Panc1 (cell line): ENCODE data around the gene ICE2. TPM values are rescaled to one million over a fixed set of nuclear protein-coding genes. Genes with fewer than 3 reads are reported as not detected.

ENCODE experiments used
- ATAC-seq: fragments of 200-7000 bp; cut with Tn5 transposase; 2 replicates; pipeline ENCODE4 v1.9.1; 2020; ENCODE audit warnings: mild to moderate bottlenecking, moderate library complexity
- BruUV-seq: library from RNA; stranded (reverse); fragments of 400-500 nt; replicated peaks from 2 replicates; lab custom pipeline; 2021; lab: Mats Ljungman, UMichigan
- CTCF ChIA-PET: fragments of 300-600 bp; sonication (Branson Sonifier 250); formaldehyde crosslinking; loops from one replicate; lab custom pipeline; 2022; ENCODE audit warnings: antibody characterized with exemption; lab: Charles Lee
- POLR2A ChIA-PET: fragments of 300-600 bp; sonication (Branson Sonifier 250); formaldehyde crosslinking; loops from one replicate; lab custom pipeline; 2022; ENCODE audit warnings: antibody characterized with exemption; lab: Charles Lee
- DNase-seq: peaks from one replicate; pipeline ENCODE4 v3.0.0-alpha.2; 2010; ENCODE audit warnings: low read depth, low spot score
- H3K27ac ChIP-seq: 2 replicates; pipeline ENCODE4 v1.5.1; 2011; ENCODE audit warnings: mild to moderate bottlenecking, low read length, inconsistent platforms
- H3K27me3 ChIP-seq: fragments of 200-500 bp; sonication (Bioruptor generic); 2 replicates; pipeline ENCODE4 v1.6.0; 2014; ENCODE audit warnings: low read length, inconsistent platforms; ENCODE audit not compliant: control insufficient read depth, insufficient read depth
- H3K36me3 ChIP-seq: fragments of 200-500 bp; sonication (Bioruptor generic); 2 replicates; pipeline ENCODE4 v1.5.1; 2014; ENCODE audit warnings: inconsistent platforms, mild to moderate bottlenecking, low read length, moderate library complexity; ENCODE audit not compliant: control insufficient read depth, insufficient read depth
- H3K4me1 ChIP-seq: 2 replicates; pipeline ENCODE4 v1.5.1; 2011; ENCODE audit warnings: inconsistent platforms, mild to moderate bottlenecking, low read length, moderate library complexity; ENCODE audit not compliant: control insufficient read depth, insufficient read depth
- H3K4me3 ChIP-seq, 2 experiments: 2 replicates each; pipeline ENCODE4 v1.5.1; 2011 to 2012; ENCODE audit warnings: low read depth in 2 of 2, low read length in 2 of 2, mild to moderate bottlenecking in 2 of 2, inconsistent platforms in 1 of 2, moderate library complexity in 1 of 2
- H3K9me3 ChIP-seq: fragments of 200-500 bp; sonication (Bioruptor generic); 2 replicates; pipeline ENCODE4 v1.5.1; 2014; ENCODE audit warnings: low read depth, mild to moderate bottlenecking, inconsistent platforms, low read length, moderate library complexity; ENCODE audit not compliant: control insufficient read depth, insufficient read depth
- POLR2AphosphoS5 ChIP-seq: IDR thresholded peaks from 2 replicates; pipeline ENCODE4 v1.6.1; 2012; ENCODE audit warnings: mild to moderate bottlenecking, low read depth, low read length, moderate library complexity
- REST ChIP-seq, 2 experiments: IDR thresholded peaks; 2 replicates each; pipeline ENCODE4 v1.6.1; 2011 to 2012; ENCODE audit warnings: low read depth in 2 of 2, control low read depth in 1 of 2, low read length in 1 of 2, mild to moderate bottlenecking in 1 of 2, moderate library complexity in 1 of 2; ENCODE audit not compliant: insufficient read depth in 1 of 2
- SIN3A ChIP-seq: IDR thresholded peaks from 2 replicates; pipeline ENCODE4 v1.6.1; 2012; ENCODE audit warnings: low read depth, mild to moderate bottlenecking, low read length, moderate library complexity, borderline replicate concordance; ENCODE audit not compliant: insufficient read depth
- TCF7L2 ChIP-seq: IDR thresholded peaks from 2 replicates; pipeline ENCODE4 v1.6.1; 2011; ENCODE audit warnings: mild to moderate bottlenecking, low read depth, low read length, inconsistent platforms
- in situ Hi-C: cut with HindIII; loops from 2 replicates; pipeline ENCODE4 v1.10.0; 2016; ENCODE audit warnings: low sequenced_read_pairs, low pct_unique_long_range_greater_than_20kb
- intact Hi-C: fragments of 100-400 bp; cut with micrococcal nuclease; formaldehyde crosslinking; loops from one replicate; pipeline ENCODE4 v1.10.0; 2022; ENCODE audit not compliant: unreplicated experiment
- total RNA-seq: library from RNA; stranded (reverse); gene quantifications from one replicate; pipeline ENCODE4 v1.2.1, GENCODE V29; 2021; ENCODE audit not compliant: unreplicated experiment
- TF ChIP-seq, protein P1 (sequence below): fragments of 450-650 bp; IDR thresholded peaks from 2 replicates; pipeline ENCODE4 v1.5.1; 2017; ENCODE audit warnings: mild to moderate bottlenecking

Gene ICE2
- total RNA-seq, 1 experiment from 2014 or later, result 66.2 TPM

DNA sequence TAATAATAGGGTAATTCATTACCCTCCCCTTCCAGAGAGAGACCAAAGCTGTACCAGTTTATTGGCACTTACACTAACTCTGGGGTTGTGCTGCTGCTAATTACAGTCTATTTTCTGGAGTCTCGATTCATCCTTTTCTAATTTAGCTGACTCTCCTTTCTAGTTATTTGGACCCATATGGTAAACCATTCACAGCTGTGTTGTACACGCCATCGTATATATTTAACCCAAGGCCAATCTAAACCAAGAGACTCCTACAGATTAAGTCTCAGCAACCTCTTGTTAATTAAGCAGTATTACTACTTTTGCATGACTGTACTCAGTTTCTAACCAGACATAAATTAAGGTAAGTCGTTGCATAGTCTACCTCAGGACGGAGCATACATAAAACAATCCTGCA lies 103.6 kb downstream of the ICE2 start:
- ChIA-PET CTCF (interaction anchor here (1.1 kb wide), 1 partner anchor 68 kb away, joined by 3 read pairs; no protein-coding TSS in a partner anchor), POLR2A (interaction anchor here (0.5 to 1.6 kb wide), 4 partner anchors 12 to 88 kb away, joined by 3 to 5 read pairs (median 4); no protein-coding TSS in a partner anchor)
- ATAC-seq (no peak), DNase-seq (no peak)
- peaks cover 99% of the 10 kb centered on the region for H3K4me1 ChIP-seq
- no peaks in the 10 kb centered on the region for H3K27me3 ChIP-seq
- peak overlapping the region in 1 of 2 experiments; percentile 14; a peak in 1 of 4 replicates for H3K4me3 ChIP-seq
- intact Hi-C loops, result no loop called here
- TF ChIP-seq, protein P1, sequence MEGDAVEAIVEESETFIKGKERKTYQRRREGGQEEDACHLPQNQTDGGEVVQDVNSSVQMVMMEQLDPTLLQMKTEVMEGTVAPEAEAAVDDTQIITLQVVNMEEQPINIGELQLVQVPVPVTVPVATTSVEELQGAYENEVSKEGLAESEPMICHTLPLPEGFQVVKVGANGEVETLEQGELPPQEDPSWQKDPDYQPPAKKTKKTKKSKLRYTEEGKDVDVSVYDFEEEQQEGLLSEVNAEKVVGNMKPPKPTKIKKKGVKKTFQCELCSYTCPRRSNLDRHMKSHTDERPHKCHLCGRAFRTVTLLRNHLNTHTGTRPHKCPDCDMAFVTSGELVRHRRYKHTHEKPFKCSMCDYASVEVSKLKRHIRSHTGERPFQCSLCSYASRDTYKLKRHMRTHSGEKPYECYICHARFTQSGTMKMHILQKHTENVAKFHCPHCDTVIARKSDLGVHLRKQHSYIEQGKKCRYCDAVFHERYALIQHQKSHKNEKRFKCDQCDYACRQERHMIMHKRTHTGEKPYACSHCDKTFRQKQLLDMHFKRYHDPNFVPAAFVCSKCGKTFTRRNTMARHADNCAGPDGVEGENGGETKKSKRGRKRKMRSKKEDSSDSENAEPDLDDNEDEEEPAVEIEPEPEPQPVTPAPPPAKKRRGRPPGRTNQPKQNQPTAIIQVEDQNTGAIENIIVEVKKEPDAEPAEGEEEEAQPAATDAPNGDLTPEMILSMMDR, result no peak
- TF ChIP-seq REST (IDR thresholded peaks at IDR 0.05; ENCODE audit: insufficient read depth in 1 of 2, low read depth in 2 of 2, low read length in 1 of 2) (no peak), SIN3A (no peak), TCF7L2 (no peak), POLR2AphosphoS5 (no peak; the same call in 1 of the 2 replicates)
- in situ Hi-C loops, result no loop called here
- TSS peak; percentile 78 for BruUV-seq
- peaks cover 29% of the 10 kb centered on the region for H3K36me3 ChIP-seq
- H3K9me3 ChIP-seq, result no peaks in the 10 kb centered on the region
- H3K27ac ChIP-seq, result peak overlapping the region; percentile 100

DNA sequence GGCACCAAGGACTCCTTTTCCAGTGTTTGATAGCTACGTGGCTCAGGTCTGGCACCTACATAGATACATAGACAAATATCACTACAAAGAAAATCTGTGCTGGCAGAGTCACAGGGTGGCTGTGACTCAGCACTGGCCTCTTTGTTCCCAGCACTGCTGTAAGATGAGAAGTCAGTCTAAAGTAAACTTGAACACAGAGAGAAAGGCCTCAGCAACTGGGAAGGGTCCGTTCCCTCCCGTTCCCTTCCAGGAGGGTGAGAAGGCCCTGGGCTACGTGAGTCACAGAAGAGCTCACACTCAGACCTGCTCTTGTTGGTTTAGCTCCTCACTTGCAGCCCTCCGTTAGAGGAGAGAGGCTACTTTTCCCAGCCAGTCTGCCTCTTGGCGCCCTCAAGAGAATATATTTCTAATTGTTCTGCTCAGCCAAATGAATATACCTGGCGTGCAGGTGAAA lies 104.3 kb downstream of the ICE2 start:
- ATAC-seq (peak; percentile 73), DNase-seq (peak; percentile 98)
- Histone ChIP-seq H3K27me3 (no peaks in the 10 kb centered on the region), H3K4me3 (peak overlapping the region in 1 of 2 experiments; percentile 14; a peak in 1 of 4 replicates), H3K36me3 (peaks cover 24% of the 10 kb centered on the region), H3K9me3 (no peaks in the 10 kb centered on the region), H3K27ac (peak overlapping the region; percentile 100), H3K4me1 (peaks cover 99% of the 10 kb centered on the region)
- BruUV-seq, result no TSS peak
- ChIA-PET CTCF (interaction anchor here (0.6 to 1.1 kb wide), 2 partner anchors 13 to 69 kb away, joined by 3 read pairs; no protein-coding TSS in a partner anchor), POLR2A (interaction anchor here (1.2 to 1.6 kb wide), 2 partner anchors 12 to 16 kb away, joined by 4 to 5 read pairs; no protein-coding TSS in a partner anchor)
- TF ChIP-seq SIN3A (0 out of 2 replicates have a peak, but pooled peaks have one; percentile 33), REST (IDR thresholded peaks at IDR 0.05; ENCODE audit: insufficient read depth in 1 of 2, low read depth in 2 of 2, low read length in 1 of 2) (no peak), TCF7L2 (peak; percentile 92), POLR2AphosphoS5 (peak; percentile 88)
- TF ChIP-seq, protein P1, result no peak; the same call in 1 of the 2 replicates
- in situ Hi-C loops (no loop called here), intact Hi-C loops (no loop called here)
